ELR (cell line): Measurements from ENCODE around the gene CTNNA1.

Source experiments
- DNase-seq: peaks from one replicate; pipeline ENCODE4 v3.0.0-alpha.2; 2015; ENCODE audit warnings: low read depth

CTNNA1 gene

DNA sequence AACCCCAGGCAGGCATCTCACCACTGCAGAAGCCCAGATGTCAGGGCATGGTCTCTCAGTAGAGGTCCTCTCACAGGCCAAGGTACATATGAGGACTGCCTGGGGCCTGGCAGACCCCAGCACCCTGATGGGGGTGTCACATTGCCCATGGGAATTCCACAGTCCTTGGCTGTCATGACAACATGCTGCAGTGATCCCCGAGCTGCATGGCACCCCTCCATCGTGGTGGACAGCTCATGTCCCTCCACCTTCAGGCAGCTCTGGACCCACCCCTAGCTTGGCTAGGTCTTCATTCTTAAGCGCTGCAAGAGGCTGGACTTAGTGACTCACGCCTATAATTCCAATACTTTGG, 196.0 kb downstream of the CTNNA1 start:
- no peak for DNase-seq

DNA sequence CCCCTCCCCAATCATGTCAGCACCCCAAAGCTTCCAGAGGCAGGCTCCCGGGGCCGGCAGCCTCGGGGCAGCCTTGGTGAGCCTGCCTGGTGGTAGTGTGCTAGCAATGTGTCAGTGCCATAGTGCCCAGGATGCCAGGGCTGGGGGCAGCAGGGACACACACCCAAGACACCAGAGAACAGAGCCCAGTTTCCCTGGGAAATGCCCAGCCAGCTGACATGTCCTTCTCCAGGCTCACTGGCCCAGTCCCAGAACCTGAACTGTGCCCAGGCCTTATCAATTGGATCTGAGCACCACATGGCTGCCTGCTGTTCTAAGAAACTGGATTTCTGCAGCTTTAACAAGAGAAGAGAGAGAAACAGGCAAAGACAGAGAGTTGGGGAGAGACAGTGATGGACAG, 196.8 kb downstream of the CTNNA1 start:
- no peak for DNase-seq

DNA sequence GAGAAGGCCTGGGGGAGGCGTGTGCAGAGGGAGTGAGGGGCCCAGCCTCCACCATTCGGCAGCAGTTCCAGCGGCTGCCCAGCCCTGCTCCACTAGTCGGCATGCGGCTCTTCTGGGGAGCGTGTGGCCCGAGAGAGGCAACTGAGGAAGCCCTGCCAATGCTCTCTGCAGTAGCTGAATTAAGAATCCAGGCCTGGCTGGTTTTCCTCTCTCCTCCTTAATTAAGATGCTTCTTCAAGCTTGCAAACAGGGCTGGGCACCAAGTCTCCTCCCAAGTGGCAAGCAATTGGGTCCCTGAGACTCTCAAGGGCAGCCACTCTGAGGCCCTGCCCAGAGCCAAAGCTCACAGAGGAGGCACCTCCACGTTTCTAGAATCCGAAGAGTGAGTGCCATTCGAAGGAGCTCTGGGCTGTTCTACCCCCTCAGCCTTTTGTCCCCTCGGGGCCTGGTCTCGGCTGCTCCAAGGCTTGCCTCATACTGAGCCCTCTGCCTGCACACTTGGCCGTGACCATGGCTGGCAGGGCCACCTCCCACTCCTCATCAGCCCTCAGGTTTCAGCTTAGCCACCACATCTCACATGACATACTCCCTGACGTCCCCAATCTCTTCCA, 197.3 kb downstream of the CTNNA1 start:
- DNase-seq, result no peak

DNA sequence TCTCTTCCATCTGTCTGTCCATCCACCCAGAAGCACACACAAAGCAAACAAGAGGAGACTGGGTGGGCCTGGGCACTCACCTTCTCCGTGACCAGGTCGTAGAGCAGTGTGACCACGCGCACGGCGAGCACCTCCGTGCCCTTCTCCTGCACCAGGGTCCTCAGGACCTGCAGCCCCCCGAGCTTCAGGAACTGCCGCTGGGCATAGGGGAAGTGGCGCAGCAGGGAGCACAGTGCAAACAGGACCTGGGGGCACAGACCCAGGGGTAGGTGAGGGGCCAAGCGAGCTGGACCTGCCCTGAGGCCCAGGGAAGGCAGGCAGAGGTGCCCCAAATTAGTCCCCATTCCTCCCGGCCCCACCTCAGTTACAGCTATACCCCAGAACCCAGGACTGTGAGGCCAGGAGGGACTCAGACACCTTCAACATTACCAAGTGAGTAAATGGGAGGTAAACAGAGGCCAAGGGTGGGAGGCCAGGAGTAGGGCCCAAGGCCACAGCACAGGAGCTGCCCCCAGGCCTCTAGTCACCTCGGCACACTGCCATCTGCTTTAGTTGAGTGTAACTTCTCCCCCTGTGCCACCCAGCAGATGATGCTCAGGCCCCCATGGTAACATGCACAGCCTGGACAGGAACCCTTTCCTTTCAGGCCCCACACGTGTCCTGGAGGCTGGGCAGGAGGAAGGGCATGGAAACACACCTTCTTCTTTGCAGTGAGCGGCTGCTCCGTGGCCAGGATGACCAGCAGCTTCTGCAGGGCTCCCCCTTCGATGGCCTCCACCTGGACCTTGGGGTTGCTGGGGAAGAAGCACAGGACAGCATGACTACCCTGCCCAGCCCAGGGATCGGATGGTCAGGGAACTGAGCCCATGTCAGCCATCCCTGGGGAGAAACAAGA, 198.1 kb downstream of the CTNNA1 start:
- no peak for DNase-seq

DNA sequence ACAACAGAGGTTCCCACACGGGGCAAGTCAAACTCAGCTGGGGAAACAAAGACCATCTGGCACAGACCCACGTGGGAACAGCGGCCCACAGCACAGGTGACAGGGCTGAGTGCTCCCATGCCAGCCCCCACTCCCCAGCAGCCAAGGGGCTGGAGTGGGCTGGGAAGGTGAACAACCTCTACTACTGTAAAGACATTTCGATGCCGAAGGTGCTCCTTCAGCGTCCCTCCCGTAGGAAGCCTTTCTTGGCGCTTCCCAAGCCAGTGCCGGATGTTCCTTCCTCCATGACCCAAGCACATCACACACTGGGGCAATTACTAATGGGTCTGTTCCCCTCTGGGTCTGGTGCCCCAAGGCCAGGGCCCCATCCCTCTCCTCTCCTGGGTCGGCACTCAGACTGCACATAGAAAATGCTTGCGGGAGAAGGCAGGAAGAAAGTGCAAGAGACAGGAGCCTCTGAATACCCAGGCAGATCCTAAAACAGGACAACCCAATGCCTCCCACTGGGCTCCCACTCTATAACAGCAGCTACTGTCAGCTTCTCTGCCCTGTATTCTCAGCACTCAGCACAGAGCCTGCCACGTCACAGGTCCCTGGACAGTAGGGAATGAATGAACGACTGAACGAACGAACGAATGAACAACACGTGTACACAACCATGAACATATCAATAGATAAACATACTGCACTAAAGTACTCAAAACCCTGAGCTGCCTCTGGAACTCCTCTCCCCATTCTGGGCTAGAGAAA, 198.9 kb downstream of the CTNNA1 start:
- no peak for DNase-seq

DNA sequence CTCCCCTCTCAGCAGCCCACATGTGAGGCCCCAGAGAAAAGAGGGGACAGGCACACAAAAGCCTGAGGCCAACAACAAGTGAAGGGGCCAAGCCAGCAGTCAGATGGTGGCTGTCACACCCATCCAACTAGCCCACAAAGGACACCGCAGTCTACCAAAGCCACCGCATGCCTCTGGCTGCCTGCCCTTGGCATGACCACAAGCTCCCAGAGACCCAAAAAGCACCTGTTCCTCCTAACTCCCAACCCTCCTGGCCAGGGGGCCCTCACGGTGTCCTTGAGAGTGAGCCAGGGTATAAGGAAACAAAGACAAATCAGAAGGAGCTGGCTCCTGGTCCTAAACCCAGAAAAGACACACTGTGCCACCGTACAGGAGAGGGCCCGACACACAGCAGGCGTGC, 199.7 kb downstream of the CTNNA1 start:
- no peak for DNase-seq

DNA sequence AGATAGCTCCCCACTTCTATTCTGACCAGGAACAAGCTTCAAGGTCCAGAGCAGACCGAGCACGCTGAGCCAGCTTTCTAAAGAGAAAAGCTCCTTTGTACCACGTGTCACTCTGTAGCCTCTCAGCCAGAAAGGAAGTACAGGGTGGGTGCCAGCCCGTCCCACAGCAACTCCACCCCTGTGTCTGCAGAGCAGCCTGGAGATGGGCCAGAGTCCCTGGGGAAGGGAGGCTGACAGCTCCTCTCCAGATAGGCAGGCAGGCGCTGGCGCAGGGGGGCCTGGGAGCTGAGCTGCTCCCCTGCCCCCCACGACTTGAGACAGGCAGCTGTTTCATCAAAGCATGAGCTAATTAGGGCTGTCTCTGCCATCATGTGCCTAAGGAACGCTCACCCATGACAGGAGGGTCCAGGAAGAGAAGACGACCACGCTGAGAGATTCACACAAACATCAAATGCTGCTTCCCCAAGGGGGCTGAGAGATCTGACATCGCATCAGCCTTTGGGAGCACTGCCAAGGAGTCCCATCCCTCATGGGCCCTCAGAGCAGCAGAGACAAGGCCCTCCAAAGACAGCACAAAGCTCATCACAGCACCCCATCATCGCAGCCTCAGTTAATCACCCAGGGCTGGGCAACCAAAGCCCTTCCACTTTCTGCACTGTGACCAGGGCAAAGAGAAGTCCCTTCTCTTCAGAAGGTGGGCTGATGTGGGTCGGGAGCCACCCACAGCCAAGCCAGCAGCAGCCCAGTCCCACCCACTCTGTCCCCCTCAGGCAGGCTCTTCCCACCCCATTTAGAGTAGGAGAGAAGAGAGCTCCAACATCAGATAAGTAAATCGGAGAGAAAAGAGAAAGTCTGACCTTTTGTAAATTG, 200.4 kb downstream of the CTNNA1 start:
- no peak for DNase-seq

DNA sequence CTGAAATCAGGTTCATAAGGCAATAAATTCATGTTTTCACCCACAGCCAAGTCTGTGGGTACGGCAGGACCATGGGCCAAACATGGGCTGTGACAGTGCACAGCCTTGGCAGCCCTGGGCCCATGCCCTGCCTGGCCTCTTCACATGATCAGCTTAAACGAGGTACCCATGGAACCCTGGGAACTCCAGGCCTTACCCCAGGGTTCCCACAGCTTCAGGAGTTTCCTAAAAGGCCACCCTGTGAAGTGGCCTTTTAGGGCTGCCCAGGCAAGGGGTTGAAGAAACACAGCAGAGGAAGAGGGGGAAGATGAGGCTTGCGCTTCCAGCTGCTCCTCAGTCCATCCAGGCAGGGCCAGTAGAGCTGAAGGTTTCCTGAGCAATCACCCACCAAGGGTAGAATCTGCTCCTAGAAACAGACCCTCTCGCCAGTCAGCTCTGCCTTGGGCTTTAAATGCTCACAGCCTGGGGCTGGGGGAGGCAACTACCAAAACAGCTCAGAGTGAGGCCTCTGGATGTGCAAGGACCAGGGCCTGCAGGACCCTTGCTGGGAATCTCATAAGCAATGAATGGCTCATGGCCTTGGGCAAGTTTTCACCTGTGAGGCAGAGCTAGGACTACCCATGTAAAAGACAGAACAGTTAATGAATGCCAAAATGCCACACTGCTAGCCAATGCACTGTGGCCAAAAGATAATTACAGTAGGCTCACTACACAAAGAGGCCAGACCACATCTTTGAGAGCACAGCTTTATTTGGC, 201.2 kb downstream of the CTNNA1 start:
- no peak for DNase-seq

DNA sequence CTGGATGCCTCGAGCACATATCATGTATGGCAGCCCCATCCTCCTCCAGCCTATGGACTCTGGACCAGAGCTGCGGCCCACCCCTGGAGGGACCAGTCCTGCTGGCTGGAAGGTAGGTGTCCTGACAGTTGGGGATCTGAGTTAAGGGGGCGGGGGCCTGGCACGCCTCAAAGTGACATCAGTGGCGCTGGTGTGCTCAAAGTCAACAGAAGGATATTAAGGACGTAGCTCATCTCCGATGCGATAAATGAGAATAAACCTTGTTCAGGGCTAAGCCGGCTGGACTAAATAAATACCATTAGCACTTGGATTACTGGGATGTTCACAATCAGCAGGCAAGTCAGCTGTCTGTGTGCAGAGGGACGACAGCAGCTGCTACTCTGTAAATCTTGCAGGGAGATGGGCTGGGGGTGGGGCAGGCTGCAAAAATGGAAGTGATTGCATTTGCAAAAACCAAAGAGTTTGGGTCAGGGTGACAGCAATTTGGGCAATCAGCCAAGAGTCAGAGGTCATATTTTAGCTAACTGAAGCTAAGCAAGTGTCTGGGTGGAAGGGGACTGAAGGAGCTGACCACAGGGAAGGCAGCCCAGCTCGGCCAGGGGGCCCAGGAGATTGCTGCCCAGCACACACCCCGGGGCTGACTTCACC, 201.9 kb downstream of the CTNNA1 start:
- no peak for DNase-seq

DNA sequence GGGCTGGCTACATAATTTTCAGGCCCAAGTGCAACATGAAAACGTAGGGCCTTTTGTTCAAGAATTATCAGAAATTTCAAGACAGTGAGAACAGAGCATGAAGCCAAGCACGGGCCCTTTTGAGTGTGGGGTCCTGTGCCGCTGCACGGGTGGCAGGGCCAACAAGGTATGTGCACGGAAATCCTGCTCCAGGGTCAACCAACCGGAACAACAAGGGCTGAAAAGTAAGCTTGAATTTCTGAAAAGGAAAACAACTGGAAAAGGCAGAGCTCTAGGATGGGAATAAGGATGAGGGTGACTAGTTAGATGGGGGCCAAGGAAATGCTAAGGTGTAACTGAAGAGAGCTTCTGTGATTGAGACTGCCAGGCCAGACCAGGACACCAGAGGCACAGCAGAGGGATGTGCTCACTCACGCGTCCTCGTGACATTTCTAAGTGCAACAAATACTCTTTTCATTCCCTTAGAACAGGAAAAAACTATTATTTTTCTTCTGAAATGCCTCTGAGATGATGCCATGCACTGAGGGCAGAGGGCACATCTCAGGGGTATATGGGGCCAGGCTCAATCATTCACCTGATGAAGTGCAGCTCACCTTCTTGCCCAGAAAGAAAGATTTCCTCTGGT, 202.6 kb downstream of the CTNNA1 start:
- DNase-seq, result no peak

DNA sequence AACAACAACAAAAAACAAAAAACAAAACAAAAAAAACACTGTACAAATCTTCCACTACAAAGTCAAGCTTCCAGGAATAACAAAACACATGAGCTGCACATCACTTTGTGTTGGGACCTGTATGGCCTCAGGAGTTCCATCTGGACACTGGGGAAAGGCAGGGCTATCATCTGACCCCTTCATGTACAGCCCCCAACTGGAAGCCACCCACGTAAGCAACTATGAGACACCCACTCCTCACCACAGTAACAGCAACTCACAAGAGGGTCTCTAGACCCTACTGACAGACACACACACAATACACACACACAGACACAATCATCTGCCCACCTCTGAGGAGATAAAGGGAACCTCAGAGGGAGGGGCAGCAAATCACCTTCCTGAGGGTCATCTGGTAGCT, 203.6 kb downstream of the CTNNA1 start:
- no peak for DNase-seq

DNA sequence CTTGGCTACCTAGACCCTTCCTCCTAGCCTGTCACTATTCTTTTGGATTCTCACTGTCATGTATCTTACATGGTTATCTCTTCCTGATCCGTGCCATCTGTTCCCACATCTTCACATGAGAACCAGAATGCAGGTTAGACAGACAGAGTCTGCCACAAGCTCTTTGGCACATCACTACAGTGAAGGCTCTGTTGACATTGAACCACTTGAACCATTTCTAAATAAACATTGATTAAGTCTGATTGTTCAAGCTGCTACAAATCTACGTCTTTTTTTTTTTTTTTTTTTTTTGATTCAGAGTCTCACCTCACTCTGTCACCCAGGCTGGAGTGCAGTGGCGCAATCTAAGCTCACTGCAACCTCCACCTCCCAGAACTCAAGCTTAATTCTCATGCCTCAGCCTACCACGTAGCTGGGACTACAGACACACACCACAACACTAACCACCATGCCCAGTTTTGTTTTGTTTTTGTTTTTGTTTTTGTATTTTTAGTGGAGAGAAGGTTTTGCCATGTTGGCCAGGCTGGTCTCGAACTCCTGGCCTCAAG, 207.0 kb downstream of the CTNNA1 start:
- no peak for DNase-seq

DNA sequence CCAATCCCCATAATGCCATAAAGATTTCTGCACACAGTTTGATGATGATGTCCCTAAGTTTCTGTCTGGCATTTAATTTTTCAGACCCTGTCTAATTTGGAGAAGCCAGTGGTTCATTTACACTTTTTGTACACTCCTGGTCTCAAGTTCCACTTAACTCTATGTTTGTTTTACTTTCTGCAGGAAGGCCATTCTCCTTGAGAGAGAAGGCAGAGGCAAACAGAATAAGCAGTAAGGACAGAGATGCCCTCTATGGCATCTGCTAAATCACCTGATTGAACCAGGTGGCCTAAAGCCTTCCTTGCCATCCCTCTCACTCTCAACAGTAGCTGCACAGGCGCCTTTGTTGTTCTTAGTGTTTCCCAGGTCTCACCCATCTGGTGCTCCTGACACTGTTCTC, 208.0 kb downstream of the CTNNA1 start:
- no peak for DNase-seq

DNA sequence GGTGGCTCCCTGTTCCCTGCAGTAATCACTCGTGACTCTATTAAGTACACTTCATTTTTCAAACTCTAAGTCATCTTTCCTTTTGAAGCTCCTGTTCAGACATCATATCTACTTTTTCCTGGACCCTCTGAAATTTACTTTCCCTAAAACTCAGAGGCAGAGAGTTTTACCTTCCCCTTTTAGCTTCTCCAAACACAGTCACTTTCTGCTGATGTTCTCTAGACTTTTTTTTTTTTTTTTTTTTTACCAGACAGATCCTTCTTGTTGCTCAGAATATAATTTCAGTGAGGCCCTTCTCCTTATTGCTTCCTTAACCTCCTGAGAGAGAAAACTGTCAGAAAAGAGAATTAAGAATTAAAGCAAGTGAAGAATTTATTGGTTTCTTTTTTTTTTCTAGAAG, 208.5 kb downstream of the CTNNA1 start:
- no peak for DNase-seq

DNA sequence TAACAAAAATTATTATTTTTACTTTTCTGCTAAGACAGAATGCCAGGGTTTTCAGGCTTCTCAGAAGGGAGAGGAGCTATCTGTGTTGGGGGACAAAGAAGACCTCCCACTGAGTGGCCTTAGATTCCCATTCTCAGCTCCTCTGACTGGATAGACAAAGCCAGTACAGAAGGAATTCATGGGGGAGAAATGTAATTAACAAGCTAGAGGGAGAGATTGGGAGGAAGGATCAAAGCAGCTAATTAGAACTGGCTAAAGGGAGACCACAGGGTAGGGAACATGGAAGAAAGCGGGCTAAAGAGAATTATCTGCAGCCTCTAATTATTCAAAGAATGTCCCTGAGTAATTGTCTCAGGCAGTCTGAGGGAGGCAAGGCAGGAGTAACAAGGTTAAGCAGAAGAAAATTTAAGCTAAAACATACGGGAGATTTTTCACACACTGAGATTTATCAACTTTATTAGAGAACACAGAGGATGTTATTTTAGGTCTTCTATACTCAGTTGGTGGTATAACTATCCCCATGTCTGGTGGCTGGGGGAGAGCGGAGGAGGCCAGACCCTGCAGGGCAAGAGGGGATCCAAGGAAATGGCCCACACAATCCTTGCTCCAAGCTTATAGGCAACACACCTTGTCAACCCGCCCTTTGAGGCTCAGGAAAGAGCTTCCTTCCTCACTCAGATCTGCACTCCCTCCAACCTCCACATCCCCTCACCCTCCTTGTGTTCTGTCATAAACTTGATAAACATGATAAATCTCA, 209.6 kb downstream of the CTNNA1 start:
- DNase-seq, result no peak

DNA sequence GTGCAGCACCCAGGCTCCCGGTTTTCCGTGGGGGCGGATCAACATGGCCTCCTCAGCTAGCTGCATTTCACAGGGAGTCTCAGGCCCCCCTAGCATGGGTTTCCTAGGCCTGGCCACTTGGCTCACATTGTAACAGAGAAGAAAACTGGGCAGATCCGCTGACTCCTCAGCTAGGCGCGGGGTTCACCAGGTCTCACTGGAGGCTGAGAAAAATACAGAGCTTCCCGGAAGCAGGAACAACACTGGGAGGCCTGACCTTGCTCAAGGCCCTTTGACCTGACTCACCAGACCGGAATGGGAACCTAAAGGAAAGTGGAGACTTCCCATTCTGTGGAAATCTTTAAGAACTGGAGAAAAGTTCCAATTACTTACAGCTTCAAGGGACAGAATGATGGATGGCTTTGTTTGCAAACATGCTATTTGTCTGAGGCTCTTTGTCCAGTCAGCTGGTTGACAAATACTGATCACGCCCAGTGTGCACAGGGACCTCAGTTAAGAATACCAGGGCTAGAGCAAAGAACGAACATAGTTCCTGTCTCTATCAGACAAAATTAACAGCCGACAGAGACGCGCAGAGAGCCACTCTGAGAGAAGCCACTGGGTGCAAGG, 210.6 kb downstream of the CTNNA1 start:
- DNase-seq, result peak; percentile 45

DNA sequence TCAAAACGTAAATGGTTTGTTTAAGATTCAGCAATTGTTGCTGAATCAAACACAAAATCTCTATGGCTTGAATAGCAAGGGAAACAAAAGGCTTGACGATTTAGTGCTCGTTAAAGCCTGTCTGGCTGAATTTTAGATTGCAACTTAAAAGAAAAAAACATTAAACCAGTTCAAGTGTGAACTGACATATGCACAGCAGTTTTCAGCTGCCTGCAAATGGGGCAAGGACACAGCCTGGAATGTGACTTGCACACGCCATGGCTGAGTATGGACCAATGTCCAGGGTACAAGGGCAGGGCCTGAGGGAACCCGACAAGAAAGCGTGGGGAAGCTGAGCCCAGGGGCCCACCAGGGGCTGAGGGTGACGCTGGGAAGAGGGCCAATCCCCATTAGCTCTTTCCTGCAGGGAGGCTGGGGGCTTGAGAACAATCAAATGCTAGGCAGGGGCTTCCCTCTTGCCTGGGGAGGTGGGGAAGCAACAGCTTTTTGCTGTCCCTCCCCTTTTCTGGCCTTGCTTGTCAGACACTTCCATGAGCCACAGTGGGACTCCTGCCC, 211.5 kb downstream of the CTNNA1 start:
- no peak for DNase-seq

DNA sequence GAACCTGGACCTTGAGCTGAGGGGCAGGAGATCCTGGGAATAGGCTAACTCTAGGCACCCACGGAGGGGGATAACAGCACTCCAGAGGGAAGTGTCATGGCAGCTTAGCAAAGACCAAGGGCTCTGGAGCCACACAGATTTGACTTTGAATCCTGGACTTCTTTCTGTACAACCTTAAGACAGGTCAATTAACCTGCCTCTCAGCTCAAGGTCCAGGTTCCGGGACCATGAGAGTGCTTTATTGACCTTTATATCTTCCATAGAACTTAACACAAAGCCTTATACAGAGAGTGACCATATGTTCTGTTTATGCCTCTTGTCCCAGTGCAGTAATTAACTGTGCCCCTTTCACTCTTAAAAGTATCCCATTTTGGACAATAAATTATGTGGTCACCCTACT, 212.4 kb downstream of the CTNNA1 start:
- DNase-seq, result no peak
